Measurements from ENCODE around the gene KCNQ1.

KCNQ1 gene

DNA sequence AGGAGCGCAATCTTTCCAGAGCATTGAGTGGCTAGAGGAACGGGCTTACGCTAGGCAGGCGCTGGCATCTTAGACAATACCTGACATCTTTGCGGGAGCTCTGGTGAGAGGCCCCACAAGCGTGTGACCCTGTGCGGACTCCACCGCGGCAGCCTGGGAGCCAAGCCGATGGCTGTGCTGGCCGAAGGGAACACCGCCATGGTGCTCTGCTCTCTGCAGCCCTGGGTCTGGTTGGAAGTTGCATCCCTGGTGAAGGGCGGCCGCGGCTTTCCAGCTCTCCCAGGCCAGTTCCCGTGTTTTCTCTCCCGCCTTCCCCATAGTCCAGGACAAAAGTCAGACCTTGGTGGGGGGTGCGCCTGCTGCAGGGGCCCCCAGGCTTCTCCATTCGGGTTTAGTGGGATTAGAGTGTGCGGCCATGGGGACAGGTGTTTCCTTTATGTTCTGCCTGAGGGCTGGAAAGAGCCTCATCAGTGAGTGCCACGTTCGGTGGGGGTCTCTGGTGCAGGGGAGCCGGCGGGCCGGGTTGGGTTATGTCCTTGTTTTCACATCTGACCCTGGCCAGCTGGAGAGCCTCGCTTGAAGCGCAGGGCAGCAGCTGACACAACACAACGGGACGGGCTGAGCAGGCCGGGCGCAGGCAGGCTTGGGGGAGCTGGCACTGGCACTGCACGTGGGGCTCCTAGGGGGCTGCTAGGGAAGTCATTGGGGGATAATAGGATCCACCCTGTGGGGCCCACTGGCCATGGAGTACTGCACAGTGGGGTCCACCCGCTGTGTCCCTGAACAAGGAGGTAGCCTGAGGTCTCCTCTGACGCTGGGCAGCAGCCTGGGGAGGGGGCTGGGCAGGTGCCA, 94.8 kb downstream of the KCNQ1 start:
- DNase-seq, result no peak

DNA sequence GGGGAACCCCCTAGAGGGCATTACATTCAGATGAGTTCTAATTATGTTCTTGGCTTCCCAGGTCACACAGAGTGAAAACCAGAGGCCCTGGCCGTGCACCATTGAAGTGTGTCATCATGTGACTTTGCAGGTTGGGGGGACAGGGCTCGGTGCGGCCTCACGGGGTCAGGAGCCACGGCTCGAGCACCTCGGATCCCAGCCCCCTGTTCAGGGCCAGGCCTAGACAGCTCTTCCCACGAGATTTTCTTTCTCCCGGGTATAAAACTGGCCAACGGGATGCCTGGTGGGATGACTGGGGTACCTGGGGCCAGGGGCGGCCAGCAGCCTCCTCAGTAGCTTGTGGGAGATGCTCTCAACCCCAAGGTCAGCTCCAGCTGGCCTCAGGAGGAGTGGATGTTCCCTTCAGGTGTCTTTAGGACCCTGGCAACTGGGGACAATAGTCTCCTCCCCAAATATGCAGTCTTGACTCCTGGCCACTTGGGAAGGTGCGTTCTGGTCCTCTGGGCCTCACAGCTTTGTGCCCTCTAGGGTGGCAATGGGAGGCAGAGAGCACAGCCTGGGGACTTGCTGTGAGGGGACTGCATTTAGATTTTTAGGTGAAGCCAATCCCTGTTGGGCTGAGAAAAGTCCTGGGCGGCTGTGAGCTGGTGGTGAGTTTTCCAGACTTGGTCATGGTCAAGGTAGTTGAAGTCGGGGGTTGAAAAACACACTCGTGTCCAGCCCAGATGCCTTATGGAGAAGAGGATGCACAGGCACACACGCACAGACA, 95.6 kb downstream of the KCNQ1 start:
- no peak for DNase-seq

DNA sequence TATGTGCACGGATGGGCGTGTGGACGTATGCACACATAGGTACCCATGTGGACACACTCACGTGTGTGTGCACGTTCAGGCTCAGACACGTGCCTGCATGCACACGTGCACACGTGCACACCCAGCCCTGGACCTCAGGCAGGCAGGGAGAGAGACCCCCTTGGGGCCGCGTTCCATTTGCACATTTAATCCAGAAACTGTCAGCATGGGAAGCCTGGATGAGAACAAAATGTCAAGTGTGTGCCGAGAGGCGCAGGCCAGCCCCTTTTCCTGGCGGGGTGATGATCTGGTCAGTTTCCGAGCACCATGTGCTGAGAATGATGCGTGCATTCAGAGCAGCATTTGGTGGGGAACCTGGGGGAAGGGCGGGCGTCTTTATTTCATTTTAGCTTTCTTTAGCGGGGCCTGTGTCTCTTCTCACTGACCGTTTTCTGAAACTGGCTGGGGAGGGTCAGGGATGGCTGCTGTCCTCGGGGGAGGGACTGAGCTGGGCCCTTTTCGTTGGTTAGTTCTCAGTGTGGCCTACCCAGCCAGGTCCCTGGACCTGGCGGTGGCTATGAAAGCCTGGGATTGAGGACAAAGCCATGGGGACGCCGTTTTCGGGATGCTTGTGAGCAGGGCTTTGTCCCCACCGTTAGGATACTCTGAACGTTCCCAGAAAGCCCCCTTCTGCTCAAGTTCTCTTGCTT, 96.3 kb downstream of the KCNQ1 start:
- DNase-seq, result no peak

DNA sequence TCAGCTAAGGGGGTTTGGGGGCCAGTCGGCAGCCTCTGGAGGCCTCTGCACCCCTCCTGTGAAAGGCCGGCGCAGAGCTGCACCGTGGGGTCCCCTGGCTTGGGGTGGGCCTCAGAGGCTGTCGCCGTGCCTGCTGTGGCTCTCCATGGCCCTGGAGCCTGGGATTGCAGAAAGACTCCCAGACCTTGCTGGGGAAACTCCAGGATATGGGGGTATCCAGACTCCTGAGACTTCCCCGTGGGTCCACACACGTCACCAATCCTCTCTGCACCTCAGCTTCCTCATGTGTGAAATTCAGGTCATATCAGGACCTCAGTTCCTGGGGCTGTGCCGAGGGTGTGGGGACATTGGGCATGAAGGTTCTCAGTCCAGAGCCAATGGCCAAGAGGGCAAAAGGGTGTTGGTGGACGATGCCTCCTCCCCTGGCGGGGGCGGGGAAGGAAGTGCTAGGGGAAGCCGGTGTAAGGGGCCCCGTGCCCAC, 97.1 kb downstream of the KCNQ1 start:
- no peak for DNase-seq

DNA sequence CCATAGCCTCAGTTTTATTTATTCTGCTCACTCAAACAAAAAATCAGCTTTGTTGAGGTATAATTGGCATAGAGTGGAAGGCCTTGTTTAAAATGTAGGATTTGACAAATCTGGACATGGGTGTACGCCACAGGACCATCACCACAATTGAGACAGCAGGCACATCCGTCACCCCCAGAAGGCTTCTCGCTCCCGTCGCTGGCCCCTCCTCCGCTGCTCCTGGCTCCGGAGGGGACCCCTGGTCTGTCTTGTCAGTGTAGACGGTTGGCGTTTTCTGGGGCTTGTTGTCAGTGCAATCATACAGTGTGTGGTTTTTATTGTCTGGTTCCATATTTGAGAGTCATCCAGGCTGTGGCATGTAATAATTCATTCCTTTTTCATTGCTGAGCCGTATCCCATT, 97.6 kb downstream of the KCNQ1 start:
- no peak for DNase-seq

DNA sequence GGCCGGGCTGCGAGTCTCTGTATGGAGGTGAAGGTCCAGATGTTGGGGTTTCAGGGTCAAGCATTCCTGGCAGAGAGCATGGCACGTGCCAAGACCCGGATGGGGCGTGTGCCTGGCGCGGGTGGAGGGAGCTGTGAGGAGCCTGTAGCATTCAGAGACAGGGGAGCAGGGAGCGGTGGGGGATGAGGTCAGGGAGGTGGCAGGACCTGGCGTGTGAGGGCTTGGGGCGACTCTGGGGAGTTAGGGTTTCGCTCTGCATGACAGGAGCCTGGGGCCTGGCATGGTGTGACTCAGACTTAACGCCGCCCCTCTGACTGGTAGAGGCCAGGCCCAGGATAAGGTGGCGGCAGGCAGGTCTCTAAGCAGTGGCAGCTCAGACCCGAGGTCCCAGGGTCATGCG, 103.0 kb downstream of the KCNQ1 start:
- DNase-seq, result no peak

DNA sequence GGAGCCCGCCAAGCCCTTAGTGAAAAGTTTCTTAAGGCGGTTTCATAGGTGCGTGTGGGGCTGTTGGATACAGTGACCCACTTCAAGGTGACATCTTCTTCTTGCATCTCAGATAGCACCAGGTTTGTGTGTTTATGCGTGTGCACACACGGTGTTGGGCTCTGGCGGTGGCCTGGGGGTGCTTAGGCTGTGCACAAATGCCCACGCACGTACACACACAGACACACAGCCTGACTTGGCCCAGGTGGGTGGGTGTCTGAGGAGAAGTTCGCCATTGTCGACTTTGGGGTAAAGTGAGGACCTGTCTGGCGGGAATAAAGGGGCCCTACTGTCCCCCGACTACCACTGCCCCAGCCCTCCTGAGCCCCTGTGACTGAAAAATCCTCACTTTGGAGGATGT, 103.8 kb downstream of the KCNQ1 start:
- DNase-seq, result no peak

DNA sequence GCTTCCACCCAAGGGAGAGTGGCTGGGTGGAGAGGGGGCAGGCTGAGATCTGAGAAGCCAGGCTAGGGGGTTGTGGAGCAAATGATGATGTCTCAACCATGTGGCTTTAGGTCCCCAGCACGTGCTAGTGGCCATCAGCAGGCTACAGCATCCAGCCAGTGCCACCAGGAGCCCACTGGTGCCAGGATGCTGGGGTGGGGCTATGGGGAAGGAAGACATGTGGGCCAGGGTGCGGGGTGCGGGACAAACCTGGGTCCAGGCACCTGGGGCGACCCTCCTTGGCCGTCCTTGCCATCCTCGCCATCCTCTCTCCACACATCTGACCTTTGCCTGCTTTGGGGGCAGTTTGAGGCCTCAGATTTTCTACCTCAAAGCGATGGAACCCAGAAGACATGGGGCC, 104.3 kb downstream of the KCNQ1 start:
- DNase-seq, result no peak

DNA sequence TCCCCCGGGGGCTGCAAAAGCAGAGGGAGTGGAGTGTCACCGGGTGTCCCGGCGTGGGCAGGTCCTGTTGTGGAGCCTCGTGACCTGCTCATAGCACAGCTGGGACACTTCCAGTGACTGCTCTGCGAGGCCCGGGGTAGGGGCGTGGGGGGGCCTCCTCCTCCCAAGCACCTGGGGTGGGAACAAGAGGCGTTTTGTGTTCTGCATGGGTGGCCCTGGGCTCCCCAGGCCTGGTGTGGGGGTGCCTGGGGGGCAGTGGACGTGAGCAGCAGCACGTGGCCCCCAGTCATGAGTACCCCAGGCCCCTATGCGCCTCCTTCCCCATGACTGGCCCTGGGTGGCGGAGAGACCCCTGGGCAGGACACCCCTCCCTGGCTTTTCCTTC, 104.7 kb downstream of the KCNQ1 start:
- no peak for DNase-seq

DNA sequence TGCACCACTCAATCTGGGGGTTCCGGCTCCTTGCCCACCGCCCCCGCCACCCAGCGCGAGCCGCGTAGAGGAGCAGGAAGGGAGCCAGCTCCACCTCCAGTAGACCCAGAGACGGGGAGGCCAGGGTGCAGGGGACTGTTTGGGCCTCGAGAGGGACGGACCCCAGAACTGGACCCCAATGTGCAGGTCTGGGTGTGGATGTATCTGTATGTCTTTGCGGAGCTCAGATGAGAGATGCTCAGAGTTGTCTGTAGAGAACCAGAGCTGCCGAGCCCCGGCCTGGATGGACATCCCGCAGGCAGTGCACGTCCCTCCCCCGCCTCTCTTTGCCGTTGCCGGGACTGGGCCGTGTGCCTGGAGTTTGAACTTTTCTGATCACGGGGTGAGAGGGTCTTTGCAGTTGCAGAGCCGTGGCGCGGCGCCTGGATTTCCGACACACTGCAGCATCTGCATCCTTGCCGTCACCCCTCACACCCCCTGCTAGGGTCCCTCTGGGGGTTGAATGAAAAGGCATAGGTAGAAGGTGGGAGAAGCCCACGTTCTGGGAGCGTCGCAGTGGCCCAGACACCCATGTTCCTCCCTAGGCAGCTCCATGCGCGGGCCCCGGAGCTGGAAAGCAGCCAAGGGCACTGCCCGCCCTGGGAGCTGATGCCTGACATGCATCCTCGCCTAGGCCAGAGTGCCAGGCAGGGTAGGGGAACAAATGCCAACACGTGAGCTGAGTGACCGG, 105.2 kb downstream of the KCNQ1 start:
- DNase-seq, result no peak

DNA sequence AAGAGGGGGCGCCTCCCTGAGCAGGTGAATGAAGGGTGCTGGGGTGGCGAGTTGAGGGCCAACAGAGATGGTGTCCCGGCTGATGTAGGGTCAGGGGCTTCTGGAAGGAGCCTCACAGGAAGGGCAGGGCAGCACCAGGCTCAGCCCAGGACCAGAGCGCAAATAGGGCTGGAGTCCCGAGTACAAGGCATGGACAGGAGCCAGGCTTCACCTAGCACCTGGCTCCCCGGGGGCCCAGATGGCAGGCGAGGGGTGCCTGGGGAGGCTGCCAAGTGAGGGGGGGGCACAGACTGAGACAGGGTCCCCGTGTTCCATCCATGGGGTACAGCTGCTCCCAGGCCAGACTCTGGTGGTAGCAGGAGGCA, 105.8 kb downstream of the KCNQ1 start:
- DNase-seq, result no peak

DNA sequence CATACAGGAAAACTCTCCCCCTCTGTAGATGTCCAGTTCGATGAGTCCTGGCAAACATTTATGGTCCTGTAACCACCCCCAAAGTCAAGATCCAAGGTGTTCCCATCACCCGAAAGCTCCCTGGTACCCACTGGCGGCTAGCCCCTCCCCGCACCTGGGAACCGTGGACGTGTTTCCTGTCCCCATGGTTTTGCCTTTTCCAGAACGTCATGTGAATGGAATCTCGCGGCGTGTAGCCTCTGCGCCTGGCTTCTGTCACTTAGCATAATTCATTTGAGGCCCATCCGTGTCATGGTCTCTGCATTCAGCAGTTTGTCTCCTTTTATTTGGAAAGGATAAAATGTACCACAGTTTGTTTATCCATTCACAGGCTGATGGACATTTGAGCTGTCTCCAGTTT, 106.3 kb downstream of the KCNQ1 start:
- DNase-seq, result no peak

DNA sequence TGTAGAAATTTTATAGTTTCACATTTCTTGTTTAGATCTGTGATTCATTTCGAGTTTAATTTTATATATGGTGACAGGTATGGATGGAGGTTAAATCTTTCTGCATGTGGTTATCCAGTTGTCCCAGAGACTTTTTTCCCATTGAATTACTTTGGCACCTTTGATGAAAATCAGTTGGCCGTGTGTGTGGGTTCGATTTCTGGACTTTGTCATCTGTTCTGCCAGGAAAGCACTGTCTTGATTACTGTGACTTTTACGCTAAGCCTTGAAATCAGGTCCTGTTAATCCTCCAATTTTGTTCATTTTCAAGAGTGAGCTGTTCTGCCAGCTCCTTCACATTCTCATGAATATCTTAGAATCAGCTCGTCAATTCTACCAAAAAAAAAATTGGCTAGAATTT, 107.4 kb downstream of the KCNQ1 start:
- no peak for DNase-seq

DNA sequence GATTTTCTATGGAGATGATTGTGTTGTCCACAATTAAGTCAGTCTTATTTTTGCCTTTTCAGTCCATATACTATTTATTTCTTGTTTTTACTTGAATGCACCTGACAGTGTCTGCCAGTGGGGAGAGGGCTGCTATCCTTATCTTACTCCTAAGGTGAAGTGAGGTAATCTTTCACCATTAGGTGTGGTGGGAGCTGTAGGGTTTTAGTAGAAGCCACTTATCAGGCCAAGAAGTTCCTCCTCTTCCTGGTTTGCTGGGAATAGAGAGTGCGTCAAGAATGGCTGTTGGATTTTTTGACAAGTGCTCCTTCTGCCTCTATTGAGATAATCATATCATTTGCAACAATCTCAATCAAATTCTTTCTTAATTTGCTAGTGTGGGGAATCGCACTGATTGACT, 108.4 kb downstream of the KCNQ1 start:
- no peak for DNase-seq

DNA sequence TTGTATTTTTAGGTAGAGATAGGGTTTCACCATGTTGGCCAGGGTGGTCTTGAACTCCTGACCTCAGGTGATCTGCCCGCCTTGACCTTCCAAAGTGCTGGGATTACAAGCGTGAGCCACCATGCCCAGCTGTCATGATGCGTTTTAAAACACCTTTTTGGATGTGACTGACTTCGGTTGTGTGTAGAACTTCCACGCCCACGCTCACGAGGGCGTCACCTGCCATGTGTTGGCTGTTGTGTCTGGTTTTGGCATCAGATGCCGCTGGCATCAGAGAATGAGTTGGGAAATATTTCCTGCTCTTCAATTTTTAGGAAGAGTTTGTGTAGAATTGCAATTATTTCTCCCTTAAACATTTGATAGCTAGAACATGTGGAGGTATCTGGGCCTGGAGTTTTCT, 109.1 kb downstream of the KCNQ1 start:
- no peak for DNase-seq

DNA sequence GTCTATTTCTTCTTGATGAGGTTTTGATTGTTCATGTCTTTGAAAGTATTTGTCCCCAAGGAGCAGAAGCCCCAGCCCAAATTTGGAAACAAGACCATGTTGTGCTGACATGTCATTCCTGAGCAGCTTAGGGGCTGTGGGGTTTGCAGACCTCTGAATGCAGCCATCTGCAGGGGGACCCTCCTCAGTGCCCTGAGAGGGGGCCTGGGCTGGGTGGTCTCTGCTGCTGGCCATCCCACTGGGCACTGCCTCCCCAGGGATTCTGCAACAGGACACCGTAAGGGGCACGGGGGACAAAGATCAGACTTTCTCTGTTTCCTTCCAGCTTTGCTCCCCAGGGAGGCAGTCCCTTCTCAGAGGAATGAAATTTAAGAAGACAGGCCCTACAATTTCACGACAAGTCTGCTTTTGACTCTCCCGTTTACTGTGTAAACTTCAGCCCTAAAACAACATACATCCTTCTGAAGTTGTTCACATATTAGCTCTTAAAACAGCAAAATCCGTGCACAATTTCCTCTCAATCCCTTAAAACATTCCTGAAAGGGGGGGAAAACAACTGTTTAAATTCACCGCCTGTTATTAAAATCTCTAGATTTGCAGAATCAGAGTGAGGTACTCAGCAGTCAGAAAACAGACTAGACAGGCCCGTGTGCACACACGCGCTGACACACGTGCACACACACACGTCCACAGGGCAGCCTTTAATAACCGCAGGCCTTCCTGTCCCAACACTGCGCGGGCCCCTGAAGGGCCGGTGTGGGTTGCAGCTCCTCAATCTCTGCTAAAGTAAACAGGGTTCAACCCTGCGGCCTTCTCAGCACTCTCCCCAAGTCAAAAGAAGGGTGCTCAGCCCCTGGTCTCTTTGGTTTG, 109.8 kb downstream of the KCNQ1 start:
- DNase-seq, result no peak

DNA sequence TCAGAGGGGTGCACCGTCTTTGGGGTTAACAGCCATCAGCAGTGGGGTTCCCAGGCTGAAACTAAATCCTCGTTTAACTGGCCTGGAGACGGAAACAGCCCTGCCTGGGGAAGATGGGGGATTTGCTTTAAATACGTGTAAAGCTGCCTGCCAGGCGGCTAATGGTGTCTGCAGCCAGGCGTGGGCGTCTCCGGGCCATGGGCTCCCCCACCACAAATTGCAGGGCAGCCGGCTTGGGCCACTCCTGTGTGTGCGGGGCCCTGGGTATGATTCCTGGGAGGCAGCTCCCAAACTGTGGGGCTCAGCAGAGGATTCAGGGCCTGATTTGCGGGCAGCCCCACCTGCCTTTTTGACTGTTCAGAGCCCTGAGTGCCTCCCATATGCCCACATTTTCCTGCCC, 110.5 kb downstream of the KCNQ1 start:
- DNase-seq, result no peak

DNA sequence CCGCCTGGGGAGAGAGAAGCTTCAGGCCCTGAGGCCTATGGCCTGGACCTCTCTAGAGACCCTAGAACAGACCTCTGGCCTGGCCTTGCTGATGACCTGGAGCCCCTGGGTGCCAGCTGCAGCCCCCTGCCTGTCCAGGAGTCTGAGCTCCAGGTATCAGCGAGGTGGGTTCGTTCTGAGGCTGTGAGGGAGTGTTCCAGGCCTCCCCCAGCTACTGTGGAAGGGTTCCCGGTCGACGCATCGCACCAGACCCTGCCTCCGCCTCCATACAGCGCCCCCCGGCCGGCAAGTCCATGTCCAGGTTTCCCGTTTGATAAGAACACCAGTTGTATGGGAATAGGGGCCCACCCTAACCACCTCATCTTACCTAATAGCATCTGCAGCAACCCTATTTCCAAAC, 111.1 kb downstream of the KCNQ1 start:
- no peak for DNase-seq

DNA sequence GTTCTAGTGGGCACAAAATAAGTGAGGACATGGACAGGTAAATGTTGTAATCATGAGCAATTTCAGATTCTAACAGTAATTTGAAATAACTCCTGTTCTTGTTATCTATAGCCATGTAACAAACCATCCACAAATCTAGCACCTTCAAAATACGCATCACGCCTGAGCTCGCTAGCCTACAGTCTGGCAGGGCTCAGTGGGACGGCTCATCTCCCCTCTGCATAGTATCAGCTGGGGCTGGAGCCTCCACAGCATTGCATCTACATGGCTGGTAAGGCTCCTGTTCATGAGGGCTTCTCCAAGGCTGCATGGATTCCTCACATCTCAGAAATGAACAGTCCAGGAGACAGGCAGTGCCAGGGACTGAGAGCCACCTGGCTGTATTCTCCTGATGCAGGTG, 112.6 kb downstream of the KCNQ1 start:
- DNase-seq, result no peak

DNA sequence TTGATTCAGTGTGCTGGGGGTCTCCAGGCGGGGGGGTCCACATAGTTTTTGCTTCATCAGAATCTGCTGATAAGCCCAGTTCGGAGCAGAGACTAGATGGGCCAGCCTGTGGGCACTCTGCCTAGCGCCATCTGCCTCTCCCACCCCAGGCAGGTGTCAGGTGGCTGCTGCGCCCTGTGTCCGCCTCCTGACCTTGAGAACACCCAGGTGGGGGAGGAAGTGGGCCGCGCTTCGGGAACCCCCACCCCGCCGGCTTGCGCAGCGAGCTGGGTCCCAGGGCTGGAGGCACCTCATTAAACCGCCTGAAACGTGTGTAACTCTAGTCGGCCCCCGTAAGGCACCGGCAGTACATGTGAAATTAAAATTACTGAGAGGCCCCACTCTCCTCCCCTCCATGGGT, 113.6 kb downstream of the KCNQ1 start:
- no peak for DNase-seq

DNA sequence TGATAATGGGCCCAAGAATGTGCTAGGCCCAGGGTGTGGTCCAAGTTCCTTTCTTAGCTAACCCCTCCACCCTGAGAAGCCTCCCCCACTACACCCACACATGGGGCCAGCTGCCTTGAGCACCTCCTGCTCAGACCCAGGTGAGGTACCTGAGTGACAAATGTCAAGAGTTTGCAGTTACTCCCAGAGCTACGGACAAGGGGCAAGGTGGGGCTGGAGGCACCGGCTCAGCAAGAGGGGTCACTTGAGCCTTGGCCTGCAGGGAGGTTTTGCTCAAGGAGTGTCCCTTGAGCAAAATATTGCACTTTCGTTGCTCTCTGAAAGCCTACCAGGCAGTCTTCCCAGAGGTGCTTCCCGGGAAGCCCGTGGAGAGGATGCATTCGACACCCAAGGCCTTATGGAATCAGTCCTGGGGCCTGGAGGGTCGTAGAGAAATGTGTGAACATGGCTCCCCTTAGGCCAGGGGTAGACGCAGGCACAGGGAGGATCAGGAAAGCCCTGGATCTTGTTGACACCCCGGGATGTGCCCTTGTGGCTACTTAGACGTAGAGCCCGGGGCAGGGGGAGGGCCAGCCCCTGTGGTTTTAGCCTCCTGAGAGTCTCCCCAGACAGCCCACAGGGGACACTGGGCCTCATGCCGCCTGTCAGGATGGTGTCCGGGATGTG, 114.2 kb downstream of the KCNQ1 start:
- no peak for DNase-seq

Measured in fibroblast of skin of right biceps (primary cell).